Lower lobe of right lung (tissue), 2 donors: Measurements from ENCODE around the gene KRT36. TPM values are rescaled to one million over a fixed set of nuclear protein-coding genes. Genes with fewer than 3 reads are reported as not detected.

ENCODE experiments used
- ATAC-seq, 2 donors: fragments of 200-7000 bp; cut with Tn5 transposase; one replicate each; pipeline ENCODE4 v1.9.1; 2020 to 2022; ENCODE audit warnings: mild to moderate bottlenecking in 2 of 2, moderate library complexity in 2 of 2
- DNase-seq: peaks from one replicate; pipeline ENCODE4 v3.0.0-alpha.2; 2020
- H3K27ac ChIP-seq: fragments of 200-600 bp; one replicate; pipeline ENCODE4 v1.8.0; 2022
- H3K27me3 ChIP-seq: fragments of 200-600 bp; one replicate; pipeline ENCODE4 v1.8.0; 2022; ENCODE audit warnings: low read depth
- H3K36me3 ChIP-seq: fragments of 200-600 bp; one replicate; pipeline ENCODE4 v1.8.0; 2022; ENCODE audit warnings: mild to moderate bottlenecking
- H3K4me1 ChIP-seq: fragments of 200-600 bp; one replicate; pipeline ENCODE4 v1.8.0; 2022
- H3K4me3 ChIP-seq: fragments of 200-600 bp; one replicate; pipeline ENCODE4 v1.8.0; 2022; ENCODE audit warnings: mild to moderate bottlenecking
- H3K9me3 ChIP-seq: fragments of 200-600 bp; one replicate; pipeline ENCODE4 v1.8.0; 2022
- CTCF ChIP-seq: fragments of 200-600 bp; IDR thresholded peaks from one replicate; pipeline ENCODE4 v1.8.0; 2022; ENCODE audit warnings: antibody characterized with exemption, mild to moderate bottlenecking
- intact Hi-C: fragments of 100-400 bp; cut with DNase I; formaldehyde crosslinking; loops from one replicate; pipeline ENCODE4 v1.11.0; 2022
- total RNA-seq: library from RNA; stranded (reverse); fragmentation: NEBNext Ultra II Directional; extraction: Animal tissue kit (Norgen Biotek cat#: 25700); gene quantifications from one replicate; pipeline ENCODE4 v1.2.1, GENCODE V29; 2021
- donor health status: DM: no; HTN: yes; CAD: no; lungs with severe emphysema.

The KRT36 gene
- total RNA-seq, 1 donor from 2014 or later: not detected

- no peaks in the 10 kb centered on the region for H3K36me3 ChIP-seq
- no peak for TF ChIP-seq CTCF
- H3K4me3 ChIP-seq: no peak overlapping the region
- intact Hi-C loops: no loop called here
- ATAC-seq: no peak
- H3K27me3 ChIP-seq: no peaks in the 10 kb centered on the region
- no peak for DNase-seq
- H3K4me1 ChIP-seq: peaks cover 12% of the 10 kb centered on the region
- peaks cover 4% of the 10 kb centered on the region for H3K9me3 ChIP-seq
- no peak overlapping the region for H3K27ac ChIP-seq
Observed at GRCh38 chr17:41467561-41467960, 22.1 kb downstream of the KRT36 start.

DNA sequence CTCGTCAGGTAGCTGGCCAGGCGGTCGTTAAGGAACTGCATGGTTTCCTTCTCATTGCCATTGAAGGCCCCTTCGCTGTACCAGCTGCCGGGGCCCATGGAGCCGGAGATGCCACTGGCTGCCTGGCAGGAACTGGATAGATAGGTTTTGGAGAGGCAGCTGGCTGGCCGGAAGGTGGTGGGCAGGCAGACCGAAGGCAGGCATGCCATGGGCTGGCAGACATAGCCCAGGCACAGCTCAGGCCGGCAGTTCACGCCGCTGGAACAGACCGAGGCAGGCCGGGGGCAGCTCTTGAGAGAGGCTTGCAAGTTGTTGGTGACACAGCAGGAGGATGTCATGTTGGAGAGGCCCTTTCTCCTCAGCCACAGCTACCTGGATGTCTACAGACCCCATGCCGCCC is 22.7 kb downstream of the KRT36 start, which contains the start of gene KRT32:
TSS of gene KRT32 (minus strand) at position 399 of the 400 bp plus-strand sequence. CDS start at position 338, 61 bp downstream.
- intact Hi-C loops: no loop called here
- Histone ChIP-seq H3K4me1 (peaks cover 12% of the 10 kb centered on the region), H3K9me3 (peaks cover 4% of the 10 kb centered on the region), H3K27ac (no peak within 1 kb of the TSS), H3K27me3 (no peaks in the 10 kb centered on the region), H3K36me3 (no peaks in the 10 kb centered on the region), H3K4me3 (no peak within 1 kb of the TSS)
- DNase-seq (no peak), ATAC-seq (no peak)
- no peak for TF ChIP-seq CTCF

DNA sequence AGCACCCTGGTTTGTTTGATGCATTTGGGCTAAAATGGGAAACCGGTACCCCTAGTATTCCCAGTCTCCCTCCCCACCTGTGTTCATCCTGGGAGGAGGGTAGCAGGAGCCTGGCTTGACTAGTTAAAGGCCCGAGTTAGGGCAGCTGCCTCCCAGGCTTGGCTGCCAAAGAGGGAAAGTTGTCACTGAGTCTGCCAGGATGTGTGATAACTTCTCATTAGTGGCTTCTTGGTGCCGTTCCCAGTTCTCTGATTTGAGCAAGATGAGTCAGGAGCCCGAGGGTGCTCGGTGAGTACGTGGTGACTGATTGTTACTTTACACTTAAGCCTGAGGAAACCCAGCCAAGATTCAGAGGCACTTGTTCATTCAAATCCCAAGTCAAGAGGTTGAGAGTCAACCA is 25.0 kb downstream of the KRT36 start:
- TF ChIP-seq CTCF: no peak
- Histone ChIP-seq H3K4me1 (peaks cover 12% of the 10 kb centered on the region), H3K4me3 (no peak overlapping the region), H3K9me3 (peaks cover 4% of the 10 kb centered on the region), H3K27ac (no peak overlapping the region), H3K36me3 (no peaks in the 10 kb centered on the region), H3K27me3 (no peaks in the 10 kb centered on the region)
- ATAC-seq: peak; percentile 92 to 96
- intact Hi-C loops: no loop called here
- peak; percentile 67 for DNase-seq

GRCh38 chr17:41464173-41464572 is 25.5 kb downstream of the KRT36 start:
- H3K36me3 ChIP-seq: no peaks in the 10 kb centered on the region
- no peak overlapping the region for H3K27ac ChIP-seq
- DNase-seq (no peak), ATAC-seq (no peak)
- intact Hi-C loops: no loop called here
- no peak overlapping the region for H3K4me3 ChIP-seq
- TF ChIP-seq CTCF: no peak
- peaks cover 4% of the 10 kb centered on the region for H3K9me3 ChIP-seq
- H3K4me1 ChIP-seq: peaks cover 12% of the 10 kb centered on the region
- no peaks in the 10 kb centered on the region for H3K27me3 ChIP-seq

- no peaks in the 10 kb centered on the region for H3K36me3 ChIP-seq
- ATAC-seq: no peak
Observed at GRCh38 chr17:41463746-41464145, 26.0 kb downstream of the KRT36 start.

More at GRCh38 chr17:41463746-41464145, 26.0 kb downstream of the KRT36 start:
- Histone ChIP-seq H3K27me3 (no peaks in the 10 kb centered on the region), H3K4me3 (no peak overlapping the region), H3K9me3 (peaks cover 4% of the 10 kb centered on the region), H3K4me1 (peaks cover 12% of the 10 kb centered on the region), H3K27ac (no peak overlapping the region)
- no peak for DNase-seq
- TF ChIP-seq CTCF: no peak
- intact Hi-C loops: no loop called here
